Lower leg skin (tissue), 4 donors: Measurements from ENCODE around the gene SLC9B2. TPM values are rescaled to one million over a fixed set of nuclear protein-coding genes. Genes with fewer than 3 reads are reported as not detected.

Source experiments
- DNase-seq, 2 donors: peaks; one replicate each; pipeline ENCODE4 v3.0.0-alpha.2; 2019; ENCODE audit warnings: low spot score in 2 of 2
- H3K4me3 ChIP-seq: fragments of 200-600 bp; sonication (generic); 2 replicates; pipeline ENCODE4 v1.5.1; 2017; ENCODE audit warnings: mild to moderate bottlenecking, low read depth; ENCODE audit not compliant: poor library complexity, severe bottlenecking
- CTCF ChIP-seq, 3 donors: fragments of 450-650 bp; IDR thresholded peaks; one replicate each; pipeline ENCODE4 v1.5.1; 2016; ENCODE audit warnings: antibody characterized with exemption in 3 of 3, mild to moderate bottlenecking in 3 of 3, moderate library complexity in 2 of 3
- POLR2A ChIP-seq, 2 donors: fragments of 450-650 bp; IDR thresholded peaks; one replicate each; pipeline ENCODE4 v1.6.1; 2016 to 2017; ENCODE audit warnings: antibody characterized with exemption in 2 of 2, mild to moderate bottlenecking in 1 of 2, moderate library complexity in 1 of 2
- WGBS, 2 donors: methylation state at CpG; one replicate each; pipeline ENCODE4 v1.1.5; 2018; 5-methylcytosine and 5-hydroxymethylcytosine counted together
- intact Hi-C: fragments of 100-400 bp; cut with DNase I; formaldehyde crosslinking; loops from one replicate; pipeline ENCODE4 v1.15.0; 2023; ENCODE audit warnings: low total_unique reads
- total RNA-seq, 4 donors: library from RNA; depleted of rRNA; stranded (reverse); fragments of >200 nt; gene quantifications; one replicate each; pipeline ENCODE4 v1.1.0, GENCODE V29; 2016

SLC9B2 gene
- total RNA-seq, 4 donors from 2014 or later = 1.3 to 4.3 (median 2.8) TPM

GRCh38 chr4:103074744-103075434 lies 1.7 kb downstream of the SLC9B2 start:
- intact Hi-C loops = no loop called here
- WGBS, 2 donors = 82 to 84% methylated on average over 9 of the region's 9 CpGs
- no peak for DNase-seq
- no peak overlapping the region for H3K4me3 ChIP-seq
- no peak for TF ChIP-seq CTCF (IDR thresholded peaks at IDR 0.05)
- no peak for TF ChIP-seq POLR2A (IDR thresholded peaks at IDR 0.05)

- 97 to 100% methylated on average over 2 of the region's 2 CpGs for WGBS, 2 donors
- no peak overlapping the region for H3K4me3 ChIP-seq
- no peak for DNase-seq
- TF ChIP-seq POLR2A (IDR thresholded peaks at IDR 0.05) = no peak
- TF ChIP-seq CTCF (IDR thresholded peaks at IDR 0.05) = no peak
- intact Hi-C loops = no loop called here
These were observed 2.6 kb downstream of the SLC9B2 start for GRCh38 chr4:103073792-103074438.

- no peak for TF ChIP-seq CTCF (IDR thresholded peaks at IDR 0.05)
- no peak for TF ChIP-seq POLR2A (IDR thresholded peaks at IDR 0.05)
- DNase-seq = no peak
- H3K4me3 ChIP-seq = no peak overlapping the region
- intact Hi-C loops = no loop called here
- WGBS, 2 donors = 91 to 94% methylated on average over 2 of the region's 2 CpGs
These were observed 8.6 kb downstream of the SLC9B2 start for GRCh38 chr4:103067841-103068547.

- DNase-seq = no peak
- TF ChIP-seq CTCF (IDR thresholded peaks at IDR 0.05) (no peak), POLR2A (IDR thresholded peaks at IDR 0.05) (no peak)
- H3K4me3 ChIP-seq = no peak overlapping the region
- WGBS, 2 donors = 93 to 99% methylated on average over 2 of the region's 2 CpGs
- intact Hi-C loops = no loop called here
These were observed 16.0 kb downstream of the SLC9B2 start for GRCh38 chr4:103060453-103061148.

- intact Hi-C loops = no loop called here
- DNase-seq = no peak
- no peak overlapping the region for H3K4me3 ChIP-seq
- no peak for TF ChIP-seq CTCF (IDR thresholded peaks at IDR 0.05)
- WGBS, 2 donors = 91 to 97% methylated on average over 3 of the region's 3 CpGs
These were observed 22.5 kb downstream of the SLC9B2 start for GRCh38 chr4:103054030-103054429.
